Posterior cingulate gyrus (tissue), 11 donors: ENCODE measurements around the gene DOCK4.

Source experiments
- DNase-seq, 10 donors: peaks; one replicate each; pipeline versions ENCODE4 v3.0.0 to v3.0.0-alpha.2; 2020 to 2021; ENCODE audit warnings: mixed read lengths in 3 of 10
- intact Hi-C: fragments of 100-400 bp; cut with DNase I; formaldehyde crosslinking; loops from one replicate; pipeline ENCODE4 v1.15.1; 2023

DOCK4 gene

GRCh38 chr7:111676811-111677210, 529.4 kb downstream of the DOCK4 start:
- no peak for DNase-seq
- intact Hi-C loops = no loop called here
